Epithelial cell of proximal tubule (primary cell): ENCODE results near the gene LIPN. TPM values are rescaled to one million over a fixed set of nuclear protein-coding genes. Genes with fewer than 3 reads are reported as not detected.
A peak's percentile ranks its signal among the peaks of the same experiment; 100 is the strongest.

Source experiments
- DNase-seq: peaks from one replicate; pipeline ENCODE4 v3.0.0-alpha.2; 2011; ENCODE audit warnings: low read depth
- H3K4me3 ChIP-seq: 2 replicates; pipeline ENCODE4 v1.5.1; 2011; ENCODE audit warnings: low read depth, mild to moderate bottlenecking, low read length
- total RNA-seq: library from RNA; depleted of rRNA; stranded (reverse); fragments of >200 nt; gene quantifications from 2 replicates; pipeline ENCODE4 v1.2.3, GENCODE V29; 2015
- TF ChIP-seq, protein P1 (sequence below): conservative IDR thresholded peaks from 2 replicates; pipeline ENCODE4 v1.5.1; 2012; ENCODE audit warnings: low read depth, mild to moderate bottlenecking, low read length

LIPN gene
- total RNA-seq, 1 donor from 2014 or later: not detected

DNA sequence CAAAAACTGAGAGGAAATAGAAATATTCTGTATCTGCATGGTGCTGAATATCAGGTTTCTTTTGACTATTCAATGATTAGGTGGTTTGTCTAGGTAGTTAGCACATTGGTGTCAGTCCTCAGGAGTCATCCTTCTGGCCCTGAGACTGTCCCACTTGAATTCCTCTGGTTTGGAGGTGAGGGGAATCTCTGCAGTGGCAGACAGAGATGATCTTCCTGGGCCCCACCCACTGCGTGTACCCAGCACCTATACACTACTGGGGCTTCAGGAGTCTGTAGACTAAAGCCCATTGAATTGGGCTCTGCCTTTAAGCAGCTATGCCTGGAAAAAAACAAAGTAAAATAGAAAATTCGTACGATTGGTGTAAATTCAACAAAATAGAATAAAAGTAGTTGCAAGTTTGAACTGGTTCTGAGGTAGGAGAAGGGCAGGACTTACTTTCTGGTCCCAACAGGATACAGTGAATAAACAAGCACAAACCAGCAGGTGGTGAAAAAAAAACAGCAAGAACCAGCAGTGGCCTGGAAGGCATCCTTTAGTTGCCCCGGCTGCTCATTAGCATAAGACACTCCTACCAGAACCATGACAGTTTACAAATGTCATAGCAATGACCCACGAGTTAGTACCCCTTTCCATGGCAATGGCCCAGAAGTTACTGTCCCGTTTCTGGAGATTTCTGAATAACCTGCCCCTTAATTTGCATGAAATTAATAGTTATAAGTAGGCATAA is 44.4 kb downstream of the LIPN start:
- no peak for DNase-seq
- TF ChIP-seq, protein P1, sequence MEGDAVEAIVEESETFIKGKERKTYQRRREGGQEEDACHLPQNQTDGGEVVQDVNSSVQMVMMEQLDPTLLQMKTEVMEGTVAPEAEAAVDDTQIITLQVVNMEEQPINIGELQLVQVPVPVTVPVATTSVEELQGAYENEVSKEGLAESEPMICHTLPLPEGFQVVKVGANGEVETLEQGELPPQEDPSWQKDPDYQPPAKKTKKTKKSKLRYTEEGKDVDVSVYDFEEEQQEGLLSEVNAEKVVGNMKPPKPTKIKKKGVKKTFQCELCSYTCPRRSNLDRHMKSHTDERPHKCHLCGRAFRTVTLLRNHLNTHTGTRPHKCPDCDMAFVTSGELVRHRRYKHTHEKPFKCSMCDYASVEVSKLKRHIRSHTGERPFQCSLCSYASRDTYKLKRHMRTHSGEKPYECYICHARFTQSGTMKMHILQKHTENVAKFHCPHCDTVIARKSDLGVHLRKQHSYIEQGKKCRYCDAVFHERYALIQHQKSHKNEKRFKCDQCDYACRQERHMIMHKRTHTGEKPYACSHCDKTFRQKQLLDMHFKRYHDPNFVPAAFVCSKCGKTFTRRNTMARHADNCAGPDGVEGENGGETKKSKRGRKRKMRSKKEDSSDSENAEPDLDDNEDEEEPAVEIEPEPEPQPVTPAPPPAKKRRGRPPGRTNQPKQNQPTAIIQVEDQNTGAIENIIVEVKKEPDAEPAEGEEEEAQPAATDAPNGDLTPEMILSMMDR: no peak
- H3K4me3 ChIP-seq: no peak overlapping the region

DNA sequence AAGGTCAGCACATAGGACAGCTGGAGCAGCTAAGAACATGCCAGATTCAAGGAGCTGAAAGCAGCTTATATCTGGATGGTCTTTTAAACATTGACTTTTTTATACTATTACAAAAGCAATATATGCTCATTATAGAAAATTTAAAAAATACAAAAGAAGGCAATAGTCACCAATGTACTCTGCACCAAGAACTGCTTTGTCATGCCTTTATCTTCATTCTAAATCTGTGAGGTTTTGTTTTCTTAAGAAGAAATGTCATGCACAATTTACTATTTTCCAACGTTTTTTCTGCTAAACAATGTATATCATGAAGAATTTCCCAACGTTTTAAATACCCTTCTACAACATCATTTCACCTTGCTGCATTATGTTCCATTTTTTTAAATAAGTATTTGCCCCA is 45.5 kb downstream of the LIPN start:
- DNase-seq: no peak
- H3K4me3 ChIP-seq: no peak overlapping the region
- TF ChIP-seq, protein P1: no peak

DNA sequence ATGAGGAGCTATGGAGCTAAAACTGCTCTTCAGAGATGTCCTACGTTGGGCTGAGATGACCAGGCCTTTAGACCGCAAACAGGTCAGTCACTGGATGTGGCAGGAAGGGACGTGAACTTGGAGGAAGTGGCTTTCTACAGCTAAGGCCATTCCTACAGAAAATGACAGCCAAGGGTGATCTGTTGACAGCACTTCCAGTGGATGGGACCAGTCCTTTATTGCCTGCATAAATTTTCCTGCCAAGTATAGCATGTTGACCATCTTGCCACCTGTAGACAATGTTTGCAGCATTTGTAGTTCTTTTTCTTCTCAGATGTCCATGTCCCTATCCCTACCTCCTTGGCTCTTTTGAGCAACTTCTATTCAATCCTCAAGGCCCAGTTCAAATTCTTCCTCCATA is 46.1 kb downstream of the LIPN start:
- TF ChIP-seq, protein P1: no peak
- H3K4me3 ChIP-seq: no peak overlapping the region
- DNase-seq: no peak

DNA sequence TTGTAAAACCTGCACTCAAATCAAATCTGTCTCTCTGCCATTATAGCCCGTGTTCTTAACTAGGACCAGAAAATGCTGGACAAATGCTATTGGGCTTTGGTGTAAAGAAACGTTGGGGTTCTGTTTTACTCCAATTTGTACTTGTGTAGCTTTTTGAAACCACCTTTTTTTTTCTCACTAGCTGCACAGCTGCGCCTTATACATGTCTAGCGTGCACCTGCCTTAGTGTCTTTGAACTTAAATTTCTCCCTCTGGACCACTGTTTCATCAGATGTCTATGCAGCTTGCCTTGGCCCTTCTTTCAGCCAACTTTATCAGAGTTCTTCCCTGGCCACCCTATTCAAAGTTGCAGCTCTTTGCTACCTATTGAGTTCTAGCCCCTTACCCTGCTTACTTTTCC is 49.8 kb downstream of the LIPN start:
- H3K4me3 ChIP-seq: no peak overlapping the region
- TF ChIP-seq, protein P1: no peak
- no peak for DNase-seq

DNA sequence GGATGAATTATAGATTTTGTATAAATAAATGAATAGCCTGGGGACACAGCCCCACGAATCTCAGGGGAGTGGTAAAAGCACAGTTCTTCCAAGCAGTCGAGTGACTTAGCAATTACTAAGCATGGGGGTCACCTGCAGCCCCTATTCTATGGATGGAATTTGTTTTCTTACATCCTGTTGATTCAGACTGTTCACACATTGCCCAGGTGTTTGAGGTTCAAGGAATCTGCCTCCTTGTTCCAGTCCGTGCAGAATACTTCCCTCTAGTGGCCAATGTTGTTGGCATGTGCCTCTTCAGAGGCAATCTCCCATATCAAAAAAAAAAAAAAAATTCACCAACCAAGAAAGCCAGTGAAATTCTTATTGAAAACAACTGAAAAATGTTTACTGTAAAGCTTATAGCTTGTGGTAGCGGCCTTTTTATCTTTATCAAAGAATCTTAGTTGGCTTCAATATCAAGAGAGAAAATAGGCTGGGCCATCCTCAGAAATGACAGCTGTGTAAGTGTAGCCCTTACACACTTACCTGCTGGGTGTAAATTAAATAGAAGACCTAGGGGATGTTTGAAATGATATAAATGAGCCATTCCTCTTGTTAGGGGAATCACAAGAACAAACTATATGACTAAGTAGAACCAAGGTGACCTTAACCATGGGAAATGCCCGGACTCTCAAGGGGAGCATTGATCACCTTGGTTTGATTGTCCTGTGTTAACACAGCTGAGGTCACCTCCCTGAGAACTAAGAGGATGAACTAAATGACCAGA is 50.6 kb downstream of the LIPN start:
- TF ChIP-seq, protein P1: peak; percentile 94
- no peak for DNase-seq
- no peak overlapping the region for H3K4me3 ChIP-seq

DNA sequence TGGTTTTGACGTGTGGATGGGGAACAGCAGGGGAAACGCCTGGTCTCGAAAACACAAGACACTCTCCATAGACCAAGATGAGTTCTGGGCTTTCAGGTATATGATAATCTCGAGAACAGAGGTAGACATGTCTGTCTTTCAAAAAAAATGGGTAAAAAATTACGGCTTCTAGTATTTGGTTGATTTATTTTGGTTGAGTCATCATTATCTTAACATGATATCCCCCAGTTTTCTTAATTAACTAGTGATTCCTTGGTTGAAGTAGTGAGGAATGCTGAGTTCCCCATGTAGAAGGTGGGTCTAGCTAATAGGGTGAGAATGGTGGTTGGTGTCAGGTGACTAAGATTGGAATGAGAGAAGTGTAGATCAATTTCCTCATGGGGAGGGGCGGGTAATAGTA is 53.4 kb downstream of the LIPN start:
- no peak overlapping the region for H3K4me3 ChIP-seq
- TF ChIP-seq, protein P1: no peak
- no peak for DNase-seq

DNA sequence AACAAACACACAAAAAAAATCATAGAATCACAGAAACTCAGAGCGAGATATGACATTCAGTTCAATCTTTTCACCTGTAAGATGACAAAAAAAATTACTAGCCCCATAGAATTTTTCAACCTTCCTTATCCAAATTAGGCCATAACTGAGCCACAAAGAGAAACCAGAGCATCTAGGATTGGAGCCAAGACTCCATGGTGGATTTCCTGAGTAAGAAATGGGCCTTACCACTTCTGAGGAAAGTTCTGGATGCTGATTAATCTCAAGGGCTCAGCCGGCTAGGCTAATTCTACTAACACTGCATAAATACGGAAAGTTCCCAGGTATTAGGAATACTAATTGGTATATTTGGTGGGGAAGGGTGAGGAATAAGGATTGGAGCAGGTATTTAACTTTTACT is 59.5 kb downstream of the LIPN start:
- DNase-seq: no peak
- H3K4me3 ChIP-seq: no peak overlapping the region
- TF ChIP-seq, protein P1: no peak
